HepG2 (cell line): ENCODE measurements around the gene LIPA. TPM values are rescaled to one million over a fixed set of nuclear protein-coding genes. Genes with fewer than 3 reads are reported as not detected.

Source experiments
- ATAC-seq: fragments of 200-7000 bp; cut with Tn5 transposase; 3 replicates; pipeline ENCODE4 v1.9.1; 2020; ENCODE audit warnings: mild to moderate bottlenecking, moderate library complexity
- BruUV-seq: library from RNA; stranded (reverse); fragments of 400-500 nt; replicated peaks from 2 replicates; lab custom pipeline; 2021; lab: Mats Ljungman, UMichigan
- CTCF ChIA-PET: fragments of 300-600 bp; formaldehyde crosslinking; extraction: SDS; loops from one replicate; lab custom pipeline; 2021; ENCODE audit warnings: low total read pairs, inconsistent platforms, low intra/inter-chr PET ratio; lab: Yijun Ruan, JAX
- POLR2A ChIA-PET: fragments of 350-600 bp; sonication (Branson Sonifier 250); formaldehyde crosslinking; loops from one replicate; lab custom pipeline; 2020; ENCODE audit warnings: antibody characterized with exemption, inconsistent platforms; lab: Yijun Ruan, JAX
- DNase-seq: peaks from one replicate; pipeline ENCODE4 v3.0.0-alpha.2; 2015; ENCODE audit warnings: low spot score
- FAIRE-seq: peaks from 3 replicates; lab custom pipeline; 2011; peaks lifted over from hg19 to GRCh38; lab: Jason Lieb, UNC
- H2AFZ ChIP-seq: one replicate; pipeline ENCODE4 v1.6.1; 2011; ENCODE audit warnings: low read length, inconsistent platforms
- H3K27ac ChIP-seq: fragments of 300-600 bp; 3 replicates; pipeline ENCODE4 v1.8.0; 2011; ENCODE audit warnings: mixed run types, mild to moderate bottlenecking, mixed read lengths, low read length, inconsistent platforms; ENCODE audit not compliant: insufficient read depth; ENCODE audit errors: extremely low read length
- H3K27me3 ChIP-seq, 2 experiments: fragments of 200-600 bp in 1 of 2; 2 replicates in 1 of 2; 3 replicates in 1 of 2; pipeline versions ENCODE4 v1.6.0 to v1.8.0; 2011; ENCODE audit warnings: low read length in 2 of 2, mild to moderate bottlenecking in 2 of 2, moderate library complexity in 2 of 2, inconsistent platforms in 1 of 2; ENCODE audit not compliant: insufficient read depth in 2 of 2, control insufficient read depth in 1 of 2
- H3K36me3 ChIP-seq, 2 experiments: fragments of 200-600 bp in 1 of 2; replicated peaks in 1 of 2; 2 replicates in 1 of 2; 3 replicates in 1 of 2; pipeline versions ENCODE4 v1.5.1 to v1.8.0; 2011; ENCODE audit warnings: low read length in 2 of 2, inconsistent platforms in 1 of 2; ENCODE audit not compliant: insufficient read depth in 2 of 2, control insufficient read depth in 1 of 2
- H3K4me1 ChIP-seq: 2 replicates; pipeline ENCODE4 v1.5.1; 2012; ENCODE audit warnings: low read length, inconsistent platforms; ENCODE audit not compliant: insufficient read depth
- H3K4me2 ChIP-seq: 2 replicates; pipeline ENCODE4 v1.6.0; 2011; ENCODE audit warnings: low read depth, low read length, inconsistent platforms
- H3K4me3 ChIP-seq, 3 experiments: fragments of 200-600 bp in 1 of 3; sonication (generic), shearing (Covaris generic) in 1 of 3; replicated peaks in 1 of 3; 2 replicates each; pipeline ENCODE4 v1.5.1; 2011 to 2016; ENCODE audit warnings: low read length in 3 of 3, inconsistent platforms in 2 of 3, low read depth in 2 of 3, mild to moderate bottlenecking in 2 of 3, control low read depth in 1 of 3, mixed read lengths in 1 of 3; ENCODE audit not compliant: insufficient read depth in 1 of 3
- H3K79me2 ChIP-seq: one replicate; pipeline ENCODE4 v1.6.1; 2011; ENCODE audit warnings: low read length, inconsistent platforms; ENCODE audit not compliant: insufficient read depth
- H3K9ac ChIP-seq: 2 replicates; pipeline ENCODE4 v1.6.0; 2011; ENCODE audit warnings: mild to moderate bottlenecking, low read depth, low read length, inconsistent platforms; ENCODE audit not compliant: insufficient read depth
- H3K9me3 ChIP-seq: 2 replicates; pipeline ENCODE4 v1.5.1; 2012; ENCODE audit warnings: mild to moderate bottlenecking, low read length
- H4K20me1 ChIP-seq: 2 replicates; pipeline ENCODE4 v1.6.0; 2011; ENCODE audit warnings: inconsistent platforms, mild to moderate bottlenecking, low read length, moderate library complexity; ENCODE audit not compliant: insufficient read depth
- DPF2 ChIP-seq: sonication (generic); formaldehyde crosslinking; IDR thresholded peaks from 2 replicates; pipeline ENCODE4 v1.4.0; 2020; ENCODE audit warnings: mild to moderate bottlenecking, low read depth, missing genetic modification reagents, borderline replicate concordance
- NPAS2 ChIP-seq: sonication (generic); formaldehyde crosslinking; IDR thresholded peaks from 2 replicates; pipeline ENCODE4 v1.8.0; 2022; ENCODE audit warnings: mild to moderate bottlenecking, missing genetic modification reagents, borderline replicate concordance
- REL ChIP-seq: sonication (generic); formaldehyde crosslinking; conservative IDR thresholded peaks from 2 replicates; pipeline ENCODE4 v1.8.0; 2022; ENCODE audit warnings: mild to moderate bottlenecking, missing genetic modification reagents, moderate library complexity
- ZNF33A ChIP-seq: sonication (generic); formaldehyde crosslinking; IDR thresholded peaks from 2 replicates; pipeline ENCODE4 v1.5.1; 2020; ENCODE audit warnings: missing genetic modification reagents, mild to moderate bottlenecking, moderate library complexity, borderline replicate concordance
- ZNF33B ChIP-seq: sonication (generic); formaldehyde crosslinking; IDR thresholded peaks from 2 replicates; pipeline ENCODE4 v1.5.1; 2020; ENCODE audit warnings: mild to moderate bottlenecking, missing genetic modification reagents
- ZSCAN20 ChIP-seq: sonication (generic); formaldehyde crosslinking; IDR thresholded peaks from 2 replicates; pipeline ENCODE4 v1.4.0; 2020; ENCODE audit warnings: missing genetic modification reagents, mild to moderate bottlenecking, borderline replicate concordance
- WGBS: methylation state at CpG from one replicate; pipeline ENCODE4 v1.1.6; 2017; ENCODE audit warnings: low lambda C conversion rate; 5-methylcytosine and 5-hydroxymethylcytosine counted together
- in situ Hi-C: cut with HindIII; loops from 2 replicates; pipeline ENCODE4 v1.10.0; 2017; ENCODE audit warnings: low pct_unique_long_range_greater_than_20kb; ENCODE audit not compliant: extremely low pct_ligation_motif_present
- intact Hi-C: fragments of 100-400 bp; cut with micrococcal nuclease; formaldehyde crosslinking; loops from one replicate; pipeline ENCODE4 v1.10.0; 2022; ENCODE audit not compliant: unreplicated experiment
- polyA plus RNA-seq, 8 experiments: library from polyadenylated mRNA; depleted of rRNA in 3 of 8; stranded (reverse) in 7 of 8; unstranded in 1 of 8; fragments of >200 nt; fragmentation: Illumina TruSeq in 4 of 8; extraction: Trizol in 4 of 8; gene quantifications; 2 replicates each; pipeline versions ENCODE4 v1.2.1 to v1.2.3, GENCODE V29; 2011 to 2016; ENCODE audit warnings: low read depth in 4 of 8, missing spikeins in 1 of 8, mixed read lengths in 1 of 8; ENCODE audit not compliant: insufficient read depth in 1 of 8
- total RNA-seq, 5 experiments: library from RNA; depleted of rRNA; stranded (reverse); fragments of >200 nt; fragmentation: Illumina TruSeq; extraction: Trizol; gene quantifications; 2 replicates each; pipeline ENCODE4 v1.2.3, GENCODE V29; 2016; ENCODE audit warnings: low read depth in 1 of 5
- TF ChIP-seq, protein P1 (sequence below): sonication (generic); formaldehyde crosslinking; IDR thresholded peaks from 2 replicates; pipeline ENCODE4 v1.9.0; 2021; ENCODE audit warnings: missing genetic modification reagents, borderline replicate concordance

Gene LIPA
- total and polyA plus RNA-seq, 2 of the 13 experiments (the other 11 are each of a cell fraction or from before 2014, with no cell fraction given): 57.1 to 79.5 TPM

DNA sequence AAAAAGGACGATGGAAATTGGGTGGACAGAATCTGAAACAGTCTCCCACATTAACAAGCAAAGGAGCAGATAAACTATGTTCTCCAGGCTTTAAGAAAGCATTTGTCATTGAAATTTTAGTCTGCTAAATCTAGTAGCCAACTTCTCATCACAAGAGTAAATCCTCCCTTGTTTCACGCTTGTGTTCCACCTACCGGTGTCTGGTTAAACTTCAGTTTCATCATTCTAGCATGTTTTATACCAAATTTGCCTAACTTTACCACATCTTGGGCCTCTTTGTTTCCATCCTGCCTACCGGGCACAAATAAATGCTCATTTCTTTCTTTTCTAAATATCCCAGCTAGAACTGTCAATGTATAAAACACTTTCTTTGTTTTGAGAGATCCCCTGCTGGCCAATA is 5.8 kb downstream of the LIPA start (continued):
- TF ChIP-seq, protein P1, sequence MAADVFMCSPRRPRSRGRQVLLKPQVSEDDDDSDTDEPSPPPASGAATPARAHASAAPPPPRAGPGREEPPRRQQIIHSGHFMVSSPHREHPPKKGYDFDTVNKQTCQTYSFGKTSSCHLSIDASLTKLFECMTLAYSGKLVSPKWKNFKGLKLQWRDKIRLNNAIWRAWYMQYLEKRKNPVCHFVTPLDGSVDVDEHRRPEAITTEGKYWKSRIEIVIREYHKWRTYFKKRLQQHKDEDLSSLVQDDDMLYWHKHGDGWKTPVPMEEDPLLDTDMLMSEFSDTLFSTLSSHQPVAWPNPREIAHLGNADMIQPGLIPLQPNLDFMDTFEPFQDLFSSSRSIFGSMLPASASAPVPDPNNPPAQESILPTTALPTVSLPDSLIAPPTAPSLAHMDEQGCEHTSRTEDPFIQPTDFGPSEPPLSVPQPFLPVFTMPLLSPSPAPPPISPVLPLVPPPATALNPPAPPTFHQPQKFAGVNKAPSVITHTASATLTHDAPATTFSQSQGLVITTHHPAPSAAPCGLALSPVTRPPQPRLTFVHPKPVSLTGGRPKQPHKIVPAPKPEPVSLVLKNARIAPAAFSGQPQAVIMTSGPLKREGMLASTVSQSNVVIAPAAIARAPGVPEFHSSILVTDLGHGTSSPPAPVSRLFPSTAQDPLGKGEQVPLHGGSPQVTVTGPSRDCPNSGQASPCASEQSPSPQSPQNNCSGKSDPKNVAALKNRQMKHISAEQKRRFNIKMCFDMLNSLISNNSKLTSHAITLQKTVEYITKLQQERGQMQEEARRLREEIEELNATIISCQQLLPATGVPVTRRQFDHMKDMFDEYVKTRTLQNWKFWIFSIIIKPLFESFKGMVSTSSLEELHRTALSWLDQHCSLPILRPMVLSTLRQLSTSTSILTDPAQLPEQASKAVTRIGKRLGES (CRISPR knock-in tag): no peak
- TF ChIP-seq ZNF33A (CRISPR knock-in tag) (no peak), ZNF33B (CRISPR knock-in tag) (no peak), REL (CRISPR knock-in tag) (no peak)

DNA sequence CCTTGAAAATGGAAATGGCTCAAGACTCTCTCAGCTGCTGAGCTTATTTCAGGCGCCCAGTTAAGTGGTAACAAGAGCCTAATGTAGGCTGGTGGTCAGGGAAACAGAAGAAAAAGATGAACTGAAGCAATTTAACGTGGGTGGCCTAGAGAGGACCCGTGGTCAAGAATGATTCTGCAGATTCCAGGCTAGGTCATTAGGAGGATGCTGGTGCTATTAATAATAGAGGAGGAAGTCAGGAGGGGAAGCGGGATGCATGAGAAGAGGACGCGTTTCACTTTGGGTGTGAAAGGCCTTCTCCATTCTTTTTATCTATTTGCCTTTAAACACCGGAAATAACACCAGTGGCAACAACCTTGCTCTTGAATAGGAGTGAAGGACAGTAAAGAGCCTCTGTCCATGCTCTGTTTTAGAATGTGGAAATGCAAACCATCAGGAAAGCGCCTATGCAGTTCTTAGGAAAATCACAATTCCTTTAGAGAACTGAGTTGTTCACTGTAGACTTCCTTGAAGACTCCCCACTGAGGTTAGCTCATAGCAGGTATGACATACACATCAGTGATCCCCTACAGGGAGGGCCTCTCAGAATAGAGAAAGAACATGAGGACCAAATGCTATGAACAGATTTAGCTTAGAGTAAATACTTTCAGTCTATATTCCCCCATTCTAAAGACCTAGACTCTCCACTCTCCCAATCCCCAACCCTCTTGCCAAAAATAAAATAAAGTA is 8.6 kb downstream of the LIPA start:
- Histone ChIP-seq H3K36me3 (peaks cover 0 to 12% of the 10 kb centered on the region in 2 experiments; a peak in 3 of 5 replicates), H3K9me3 (no peaks in the 10 kb centered on the region), H3K4me3 (no peak overlapping the region), H4K20me1 (no peaks in the 10 kb centered on the region), H3K79me2 (no peaks in the 10 kb centered on the region), H3K27ac (no peak overlapping the region), H3K27me3 (no peaks in the 10 kb centered on the region), H2AFZ (no peak overlapping the region), H3K4me1 (peaks cover 24% of the 10 kb centered on the region), H3K4me2 (no peak overlapping the region), H3K9ac (no peak overlapping the region)
- no peak for TF ChIP-seq ZSCAN20 (CRISPR knock-in tag)
- TF ChIP-seq NPAS2 (CRISPR knock-in tag): no peak
- no peak for TF ChIP-seq DPF2 (CRISPR knock-in tag)
- intact Hi-C loops (no loop called here), in situ Hi-C loops (no loop called here)
- WGBS: 93% methylated on average over 8 of the region's 8 CpGs
- ChIA-PET POLR2A (no interaction called here), CTCF (no interaction called here)
- ATAC-seq (no peak), DNase-seq (no peak), FAIRE-seq (no peak)
- no TSS peak for BruUV-seq
